ENCODE results near the gene EGLN3.
"Not testable (repeated sequence)": the region's sequence is repeated elsewhere in the genome, so short reads cannot be mapped to it uniquely, and the experiment has no call there.

EGLN3 gene

DNA sequence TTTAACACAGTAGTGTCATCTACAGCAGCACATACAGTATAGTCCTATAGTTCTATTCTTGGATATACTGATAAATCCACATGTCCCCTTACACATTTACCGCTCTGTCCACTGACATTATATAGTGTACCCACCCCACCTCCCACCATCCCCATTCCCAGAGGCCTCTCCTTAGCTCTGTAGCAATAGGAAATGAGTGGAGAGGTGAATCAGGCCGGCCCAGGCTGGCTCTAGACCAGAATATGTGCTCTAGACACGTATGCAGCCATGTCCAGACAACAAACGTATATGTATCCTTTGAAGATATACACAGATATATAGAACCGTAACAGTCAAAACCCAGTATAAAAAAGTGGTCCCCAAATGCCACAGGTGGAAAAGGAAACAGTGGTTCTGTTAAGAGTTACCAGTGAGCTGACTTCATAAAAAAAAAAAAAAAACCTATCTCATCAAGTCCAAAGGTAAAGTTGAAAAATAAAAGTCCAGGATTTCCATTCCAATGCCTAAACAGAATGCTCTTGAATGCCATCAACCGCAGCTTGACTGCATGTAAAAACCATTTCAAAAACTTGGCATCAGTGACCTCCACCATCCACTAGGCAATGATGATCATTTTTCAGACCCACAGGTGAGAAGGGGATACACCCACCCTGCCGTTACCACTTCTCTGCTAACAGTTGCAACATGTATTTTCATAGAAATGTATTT is 16.7 kb downstream of the EGLN3 start:
- DNase-seq = no peak

DNA sequence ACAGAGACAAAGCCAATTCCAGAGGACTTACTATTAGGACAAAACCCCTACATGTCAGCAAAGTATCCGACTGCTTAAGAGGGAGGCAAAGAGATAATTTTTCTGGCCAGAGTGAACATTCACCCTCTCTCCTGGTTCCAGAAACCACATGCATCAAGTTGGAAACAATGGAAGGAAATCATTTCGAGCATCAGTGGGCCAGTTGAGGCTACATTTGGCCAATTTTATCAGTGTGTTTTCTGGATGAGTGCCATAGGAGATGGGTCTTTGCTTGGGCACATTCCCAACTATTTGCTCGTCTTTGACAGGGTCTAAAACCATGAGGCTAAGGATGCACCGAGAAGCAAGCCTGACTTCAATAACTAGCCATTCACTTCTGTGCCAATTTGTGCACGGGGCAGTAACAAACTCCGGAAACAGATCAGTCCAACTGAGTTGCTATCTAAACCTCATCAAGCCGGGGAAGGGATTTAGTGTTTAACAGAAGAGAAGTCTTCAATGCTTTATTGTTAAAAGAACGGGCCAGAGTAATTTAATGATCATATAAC is 17.4 kb downstream of the EGLN3 start:
- no peak for DNase-seq

DNA sequence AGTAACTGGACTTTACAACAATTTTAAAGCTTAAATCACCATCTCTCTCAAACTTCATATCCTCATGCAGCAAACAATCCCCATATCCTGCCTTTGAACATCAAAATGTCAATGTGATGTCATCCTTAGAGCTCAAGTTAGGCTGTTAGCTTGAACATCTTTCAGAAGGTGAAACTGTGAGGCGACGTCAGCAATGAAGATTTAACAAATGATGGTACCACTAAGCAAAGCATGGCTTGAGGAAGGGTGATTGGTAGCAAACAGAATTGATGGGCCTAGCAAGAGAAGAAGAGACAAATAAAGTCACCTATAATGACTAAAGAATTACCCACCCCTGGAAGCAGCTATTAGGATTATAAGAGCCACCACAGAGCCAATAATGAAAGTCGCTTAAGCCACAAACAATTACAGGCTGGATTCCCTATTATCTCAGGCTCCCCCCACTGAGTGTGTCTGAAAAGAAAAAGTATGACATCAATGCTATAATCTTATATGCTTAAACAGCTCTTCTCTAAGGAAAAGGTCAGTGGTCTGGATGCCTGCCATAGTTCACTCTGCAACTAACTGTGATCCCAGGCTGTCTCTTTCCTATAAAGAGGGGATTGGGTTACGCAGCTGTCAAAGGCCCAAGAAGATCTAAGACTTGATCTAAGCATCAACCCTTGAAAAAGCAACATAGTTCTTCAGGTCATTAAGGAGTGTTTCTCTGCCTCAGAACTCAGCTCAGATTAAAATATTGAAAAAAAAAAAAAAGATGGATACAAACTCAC is 18.1 kb downstream of the EGLN3 start:
- DNase-seq = peak; percentile 37

DNA sequence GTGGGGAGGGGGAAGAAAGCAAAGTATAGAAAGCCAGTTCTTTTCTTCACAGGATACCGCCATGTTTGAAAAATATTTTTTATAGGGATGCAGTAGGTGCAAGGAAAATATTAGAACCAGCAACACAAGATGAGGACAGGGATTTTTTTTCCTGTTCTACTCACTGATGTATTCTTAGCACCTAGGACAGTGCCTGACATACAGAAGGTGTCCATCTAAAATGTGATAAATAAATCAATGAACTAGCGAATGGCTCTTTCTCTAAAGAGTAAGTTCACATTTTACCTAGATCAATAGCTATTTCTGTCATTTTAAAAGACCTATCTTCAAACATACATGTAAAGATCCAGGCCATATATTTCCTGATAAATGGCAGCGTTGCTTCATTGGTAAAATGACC is 18.8 kb downstream of the EGLN3 start:
- no peak for DNase-seq

DNA sequence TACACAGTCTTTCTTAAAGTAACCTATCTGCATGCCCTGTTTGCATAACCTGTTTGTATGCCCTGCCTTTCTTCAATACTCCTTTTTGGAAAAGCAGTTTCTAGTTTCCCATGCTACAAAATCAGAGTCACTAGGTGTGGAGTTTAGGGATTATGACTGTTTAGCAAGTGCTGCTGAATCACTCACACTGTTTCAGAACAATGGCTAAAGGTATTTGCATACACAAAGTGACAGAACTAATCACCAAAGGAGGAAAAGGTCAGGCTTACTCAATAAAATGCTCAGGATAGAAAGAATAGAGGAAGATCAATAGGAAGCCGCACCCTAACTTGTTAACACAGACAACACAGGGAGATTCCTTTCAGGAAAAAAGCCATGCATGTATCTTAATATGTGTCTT is 19.4 kb downstream of the EGLN3 start:
- no peak for DNase-seq

DNA sequence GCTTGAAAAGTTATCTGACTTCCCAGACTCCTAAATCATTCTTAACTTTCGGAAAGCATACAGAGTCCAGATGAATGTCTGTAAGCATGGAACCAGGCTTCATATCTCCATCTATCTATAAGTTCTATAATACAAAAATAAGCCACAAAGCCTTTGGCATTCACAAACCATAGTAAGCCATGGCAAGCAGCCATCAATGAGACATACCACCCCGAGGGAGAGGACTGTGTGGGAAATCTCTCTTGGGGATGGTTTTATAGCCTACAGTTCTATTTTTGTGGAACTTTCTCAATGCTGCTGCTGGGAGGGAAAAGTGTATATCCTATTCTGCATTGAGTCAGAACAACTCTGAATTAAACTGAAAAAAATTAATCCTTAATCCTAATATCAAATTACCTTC is 20.4 kb downstream of the EGLN3 start:
- no peak for DNase-seq

DNA sequence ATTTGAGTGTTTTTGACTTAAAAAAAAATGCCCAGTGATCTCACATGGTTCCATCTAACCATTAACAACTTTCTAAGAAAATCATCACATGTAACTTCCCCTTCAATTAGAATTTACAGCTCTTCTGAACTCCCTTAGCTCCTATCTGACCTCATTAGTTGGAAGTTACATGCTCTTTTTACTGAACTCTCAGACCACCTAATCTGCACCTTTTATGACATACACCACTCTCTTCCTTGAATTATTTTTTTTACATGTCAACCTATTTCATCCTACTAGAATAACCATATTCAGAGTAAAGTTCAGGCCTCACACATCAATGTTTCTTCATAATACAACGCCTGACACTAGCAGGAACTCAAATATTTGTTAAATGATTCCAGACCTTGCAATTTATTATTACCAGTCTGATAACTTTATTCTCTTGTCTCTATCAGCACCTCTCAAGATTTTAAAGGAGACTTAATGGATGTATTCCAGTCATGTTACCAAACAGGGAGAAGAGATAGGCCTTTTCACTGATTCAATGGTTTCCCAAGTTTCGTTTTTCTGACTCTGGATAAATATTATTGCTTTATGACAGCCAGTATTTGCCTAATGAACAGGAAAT is 21.0 kb downstream of the EGLN3 start:
- DNase-seq = no peak

DNA sequence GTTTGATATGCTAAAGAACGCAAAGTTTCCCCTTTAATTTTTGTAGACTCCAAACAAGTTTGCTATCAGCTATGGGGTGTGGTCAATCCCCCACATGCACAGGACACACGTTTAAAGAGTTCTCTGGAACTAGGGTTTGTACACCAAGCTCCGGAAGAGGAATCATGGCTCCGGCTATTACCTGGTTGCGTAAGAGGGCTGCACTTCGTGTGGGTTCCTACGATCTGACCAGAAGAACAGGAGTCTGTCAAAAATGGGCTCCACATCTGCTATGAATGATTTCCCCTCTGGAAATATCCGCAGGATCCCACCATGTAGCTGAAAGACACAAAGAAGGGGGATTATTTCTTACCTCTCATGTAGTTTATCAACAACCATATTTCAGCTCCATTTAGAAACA is 22.0 kb downstream of the EGLN3 start:
- DNase-seq = no peak

DNA sequence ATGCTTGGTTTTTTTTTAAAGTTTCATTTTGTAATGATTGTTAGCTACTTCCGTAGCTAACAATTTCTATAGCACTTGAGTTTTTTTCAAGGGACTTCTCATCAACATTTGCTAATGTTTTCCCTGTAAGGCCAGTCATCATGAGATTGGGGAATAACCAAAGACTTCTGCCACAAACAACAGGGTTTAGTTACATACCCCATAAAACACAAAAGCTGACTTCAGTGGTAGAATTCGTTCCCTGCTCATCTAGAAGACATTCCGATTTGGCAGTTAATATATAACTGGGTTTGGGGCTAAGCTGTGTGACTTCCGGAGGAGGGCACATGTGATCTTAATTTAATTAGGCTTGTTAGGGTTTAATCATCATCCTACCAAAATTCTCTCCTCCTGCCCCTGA is 22.9 kb downstream of the EGLN3 start:
- no peak for DNase-seq

DNA sequence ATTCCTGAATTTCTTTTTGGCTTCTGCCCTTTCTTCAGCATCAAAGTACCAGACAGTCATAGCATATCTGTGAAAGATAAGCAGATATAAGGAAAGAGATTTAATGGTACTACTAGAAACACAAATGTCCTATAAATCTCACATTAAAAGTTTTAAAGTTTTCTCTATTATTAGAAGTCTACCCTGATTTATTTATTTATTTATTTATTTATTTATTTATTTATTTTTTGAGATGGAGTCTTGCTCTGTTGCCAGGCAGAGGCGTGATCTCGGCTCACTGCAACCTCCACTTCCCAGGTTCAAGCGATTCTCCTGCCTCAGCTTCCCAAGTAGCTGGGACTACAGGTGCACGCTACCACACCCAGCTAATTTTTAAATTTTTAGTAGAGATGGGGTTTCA is 23.9 kb downstream of the EGLN3 start:
- DNase-seq = not testable (repeated sequence)

DNA sequence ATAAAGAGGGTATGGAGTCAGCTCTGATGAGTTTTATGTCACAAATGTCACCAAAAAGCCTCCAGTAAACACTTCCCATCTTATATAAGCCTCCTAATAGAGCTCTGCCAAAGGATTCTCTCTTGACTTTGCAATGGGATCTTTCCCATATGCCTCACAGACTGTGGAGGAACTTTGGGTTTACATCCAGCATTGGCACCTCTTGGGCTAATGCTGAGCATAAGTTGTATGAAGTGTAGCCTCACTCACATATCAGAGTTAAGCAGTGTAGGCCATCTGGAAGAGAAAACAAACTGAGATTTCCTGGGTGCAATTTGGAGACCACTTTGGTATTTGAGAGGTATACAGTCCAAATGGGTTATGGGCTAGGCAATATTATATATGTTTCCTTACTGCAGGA is 24.9 kb downstream of the EGLN3 start:
- DNase-seq = no peak

DNA sequence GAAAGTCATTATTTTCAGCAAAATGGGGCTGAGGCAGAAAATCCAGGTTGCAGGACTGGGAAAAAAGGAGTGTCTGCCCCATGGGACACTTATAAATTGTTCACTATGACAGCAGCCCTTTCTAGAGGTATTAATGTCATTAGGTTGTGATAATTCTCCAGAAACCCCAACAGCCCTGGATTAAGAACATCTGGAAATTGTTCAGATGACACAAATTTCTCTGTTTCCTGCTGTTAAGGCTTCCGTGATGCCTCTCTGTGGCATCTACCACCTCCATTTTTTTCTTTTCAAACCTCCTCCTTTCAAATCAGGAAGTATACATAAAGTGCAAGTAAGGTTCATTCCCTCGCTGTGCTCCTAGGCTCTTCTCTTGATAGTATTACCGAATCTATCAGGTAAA is 25.6 kb downstream of the EGLN3 start:
- DNase-seq = no peak

DNA sequence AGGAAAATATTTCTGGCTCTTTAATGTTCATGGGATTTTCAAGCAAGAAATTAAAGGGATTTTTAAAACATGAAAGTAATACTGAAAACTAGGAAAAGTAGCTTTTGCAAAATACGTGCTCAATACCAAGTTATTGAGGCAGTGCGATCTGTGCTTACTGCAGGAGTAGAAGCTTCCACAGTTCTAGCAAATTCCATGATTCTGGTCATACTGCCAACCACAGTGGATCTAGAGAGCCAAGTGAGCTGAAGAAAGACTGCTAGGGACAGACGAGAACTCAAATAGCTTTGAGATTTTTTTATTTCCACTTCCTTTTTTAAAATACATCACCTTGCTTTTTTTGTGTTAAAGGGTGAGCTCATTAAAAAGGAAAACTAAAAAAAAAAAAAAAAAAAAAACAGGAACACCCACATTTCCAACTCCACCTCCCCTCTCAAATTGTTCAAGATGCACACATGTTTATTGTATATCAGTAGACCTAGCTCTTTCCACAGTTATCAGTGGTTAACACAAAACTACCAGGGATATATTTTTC is 26.2 kb downstream of the EGLN3 start:
- no peak for DNase-seq

DNA sequence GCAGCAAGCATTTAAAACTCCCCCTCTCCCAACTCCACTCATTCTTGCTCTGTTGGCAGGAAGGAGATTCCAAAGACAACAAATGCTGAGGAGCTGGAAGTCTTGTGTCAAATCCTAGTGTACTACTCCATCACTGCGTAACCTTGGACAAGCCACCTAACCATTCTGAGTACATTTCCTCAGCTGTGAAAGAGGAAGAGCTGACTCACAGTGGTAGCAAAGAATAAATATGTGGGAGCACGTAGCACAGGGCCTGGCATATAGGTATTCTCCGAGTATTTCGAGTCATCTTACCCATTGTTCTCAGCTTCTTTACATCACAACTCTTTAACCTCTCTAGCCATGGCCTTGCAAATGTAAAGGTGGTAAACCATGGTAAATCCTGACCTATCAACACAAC is 28.7 kb downstream of the EGLN3 start:
- DNase-seq = no peak

DNA sequence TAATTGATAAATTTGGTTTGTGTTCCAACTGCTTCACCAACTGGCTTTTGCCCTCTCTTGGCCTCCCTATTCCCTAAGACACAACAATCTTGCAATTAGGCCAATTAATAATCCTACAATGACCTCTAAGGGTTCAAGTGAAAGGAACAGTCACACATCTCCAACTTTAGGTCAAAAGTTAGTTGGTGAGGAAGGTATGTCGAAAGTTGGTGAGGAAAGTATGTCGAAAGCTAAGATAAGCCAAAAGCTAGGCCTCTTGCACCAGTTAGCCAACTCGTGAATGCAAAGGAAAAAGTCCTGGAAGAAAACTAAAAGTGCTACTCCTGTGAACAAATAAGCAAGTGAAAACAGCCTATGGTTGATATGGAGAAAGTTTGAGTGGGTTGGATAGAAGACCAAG is 32.6 kb downstream of the EGLN3 start:
- DNase-seq = no peak

DNA sequence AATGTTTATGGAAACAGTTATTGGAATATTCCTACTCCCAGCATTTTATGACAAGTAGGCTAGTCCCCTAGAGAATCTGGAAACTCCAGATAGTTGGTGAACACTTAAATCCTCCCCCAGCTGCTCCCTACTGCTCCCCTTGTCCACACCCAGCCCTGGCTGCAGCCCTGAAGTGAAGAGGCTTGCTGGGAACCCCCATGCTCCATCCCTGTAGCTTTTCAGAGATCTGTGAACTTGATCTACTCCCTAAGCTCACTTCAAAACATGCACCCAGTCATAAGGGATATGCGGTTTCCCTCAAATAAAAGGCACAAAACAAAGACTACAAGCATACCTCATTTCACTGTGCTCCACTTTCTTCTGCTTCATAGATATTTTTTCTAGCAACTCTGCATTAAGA is 33.2 kb downstream of the EGLN3 start:
- DNase-seq = no peak

DNA sequence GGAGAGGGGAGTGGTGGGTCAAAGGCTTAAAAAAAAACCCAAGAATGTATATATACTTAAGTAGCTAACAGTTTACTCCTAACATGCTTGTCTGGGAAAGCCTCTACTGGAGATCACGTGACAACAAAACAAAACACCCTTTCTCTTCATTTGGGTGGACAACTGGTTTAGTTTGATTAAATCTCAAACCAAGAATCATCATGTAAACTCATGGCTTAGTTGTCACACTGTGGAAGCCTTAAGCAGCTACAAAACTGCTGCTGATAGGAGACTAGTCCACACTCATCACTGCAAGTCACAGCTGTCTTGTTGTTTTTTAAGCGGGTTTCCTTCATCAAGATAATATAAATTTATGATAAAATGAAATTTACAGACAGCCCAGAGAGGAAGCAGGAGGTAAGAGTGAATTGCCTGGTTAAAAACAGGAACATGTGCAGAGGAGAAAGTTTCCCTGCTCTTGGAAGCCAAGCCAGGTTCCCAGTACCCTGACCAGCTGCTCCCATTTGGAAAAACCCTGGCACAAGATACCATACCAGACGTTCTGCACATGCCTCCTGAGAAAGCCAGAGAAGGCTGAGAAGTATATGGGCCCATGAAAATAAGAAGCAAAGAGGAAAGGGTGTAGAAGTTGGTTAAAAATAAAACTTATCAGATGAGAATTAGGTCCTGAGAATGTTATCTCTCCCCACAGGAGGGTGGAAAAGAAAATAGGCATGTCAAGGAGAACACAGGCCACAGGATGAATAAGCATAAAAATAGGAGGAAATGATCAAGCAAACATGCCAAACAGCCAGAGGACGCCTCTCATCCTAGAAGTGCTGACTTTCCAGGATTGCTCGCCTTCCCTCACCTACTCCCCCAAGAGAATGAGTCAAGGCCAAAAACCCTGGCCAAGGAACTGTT is 34.0 kb downstream of the EGLN3 start:
- no peak for DNase-seq

DNA sequence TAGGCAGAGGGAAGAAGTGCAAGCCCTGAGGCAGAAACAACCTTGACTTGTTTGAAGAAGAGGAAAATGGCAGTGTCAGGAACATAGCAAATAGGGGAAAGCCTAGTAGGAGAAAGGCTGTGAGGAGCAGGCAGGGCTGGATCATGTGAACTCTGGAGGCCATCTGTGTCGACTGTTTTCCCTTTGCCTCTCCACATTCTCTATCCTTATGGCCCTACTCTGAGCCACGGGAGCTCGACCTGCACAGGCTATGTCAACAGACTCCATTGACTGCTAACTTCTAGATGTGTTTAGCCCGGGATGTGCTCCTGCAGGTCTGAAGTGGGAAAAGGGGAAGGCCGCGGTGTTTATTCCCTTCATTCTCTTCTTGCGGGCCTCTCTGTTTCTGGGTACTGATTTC is 35.2 kb downstream of the EGLN3 start:
- DNase-seq = no peak

DNA sequence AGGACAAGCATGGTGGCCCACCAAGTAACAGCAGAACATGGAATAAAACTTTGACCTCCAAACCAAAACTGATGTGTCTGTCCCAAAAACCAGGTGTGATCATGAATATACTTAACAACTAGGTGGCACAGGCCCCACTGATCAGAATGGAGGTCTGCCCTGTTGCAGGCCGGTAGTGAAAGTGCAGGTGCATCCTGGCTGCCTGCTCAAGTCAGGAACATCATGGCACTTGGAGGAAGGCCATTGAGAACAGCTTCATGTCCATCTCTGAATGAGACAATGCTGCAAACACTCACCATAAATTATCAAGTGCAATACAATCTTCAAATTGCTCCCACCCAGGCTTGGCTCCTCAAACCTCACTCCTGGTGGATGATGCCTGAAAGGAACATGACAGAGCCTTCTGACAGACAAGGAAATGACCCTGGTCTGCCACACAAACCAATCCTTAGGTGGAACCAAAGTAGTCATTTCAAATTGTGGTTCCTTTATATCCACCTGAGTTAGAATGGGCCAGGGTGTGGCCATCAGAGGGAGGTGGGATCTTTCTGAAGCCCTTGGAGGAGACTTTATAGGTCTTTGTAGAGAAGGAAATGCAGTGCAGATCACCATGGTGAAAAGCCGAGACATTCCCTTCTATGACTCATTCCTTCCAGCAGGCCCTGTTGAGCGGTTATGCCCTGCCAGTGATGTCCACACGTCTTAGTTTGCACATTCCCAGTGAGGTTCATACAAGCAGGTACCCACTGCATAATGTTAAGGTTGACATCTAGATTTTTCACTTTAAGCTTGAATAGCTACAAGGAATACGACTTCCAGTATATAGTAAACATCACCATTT is 36.0 kb downstream of the EGLN3 start:
- DNase-seq = peak; percentile 88

DNA sequence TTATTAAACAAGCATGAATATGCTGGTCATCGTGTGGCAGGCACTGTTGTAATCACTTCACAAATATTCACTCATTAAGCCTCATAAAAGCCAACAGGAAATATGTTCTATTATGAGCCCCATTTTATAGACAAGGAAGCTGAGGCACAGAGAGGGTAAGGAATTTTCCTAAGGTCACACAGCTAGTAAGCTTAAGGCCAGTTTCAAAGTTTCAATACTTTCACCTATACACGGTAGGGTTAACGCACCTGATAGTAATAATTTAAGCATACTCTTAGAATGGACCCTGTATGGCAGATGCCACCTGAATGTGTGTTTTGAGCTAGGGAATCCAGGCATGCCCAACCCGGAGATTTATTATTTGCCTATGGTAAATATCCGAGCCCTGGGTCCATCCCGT is 39.8 kb downstream of the EGLN3 start:
- DNase-seq = no peak

DNA sequence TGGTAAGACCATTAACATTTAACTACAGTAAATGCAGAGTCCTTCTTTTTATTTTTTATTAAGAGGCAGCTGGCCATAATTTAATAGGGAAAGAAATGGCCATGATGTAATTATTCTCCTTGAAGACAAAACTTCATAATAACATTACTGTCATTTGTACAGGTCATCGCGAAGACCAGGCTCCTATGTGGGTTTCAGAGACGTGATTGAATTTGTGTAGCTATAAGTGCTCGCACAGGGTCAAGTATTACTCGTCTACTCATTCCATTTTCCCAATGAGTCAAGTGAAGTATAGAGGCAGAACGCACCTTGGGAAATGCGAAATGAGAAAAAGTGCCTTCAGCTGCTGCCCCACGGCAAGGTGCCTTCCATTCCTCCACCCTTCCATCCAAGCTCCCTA is 40.4 kb downstream of the EGLN3 start:
- DNase-seq = no peak

Measured in islet precursor cell (in vitro differentiated cells).